ENCODE data around the gene SCARB2.

The SCARB2 gene

GRCh38 chr4:76197031-76197743 lies 16.4 kb downstream of the SCARB2 start:
- no peak for DNase-seq

GRCh38 chr4:76196376-76196775 lies 17.2 kb downstream of the SCARB2 start:
- DNase-seq = no peak

- no peak for DNase-seq
Observed at GRCh38 chr4:76195326-76195725, 18.3 kb downstream of the SCARB2 start.

- DNase-seq = no peak
Observed at GRCh38 chr4:76194325-76194724, 19.3 kb downstream of the SCARB2 start.

- DNase-seq = no peak
Observed at GRCh38 chr4:76192236-76192635, 21.4 kb downstream of the SCARB2 start.

- DNase-seq = no peak
Observed at GRCh38 chr4:76188557-76188956, 25.1 kb downstream of the SCARB2 start.

GRCh38 chr4:76188149-76188548 lies 25.5 kb downstream of the SCARB2 start:
- DNase-seq = no peak

- no peak for DNase-seq
Observed at GRCh38 chr4:76187152-76187551, 26.5 kb downstream of the SCARB2 start.

- no peak for DNase-seq
Observed at GRCh38 chr4:76182463-76182862, 31.2 kb downstream of the SCARB2 start.

- DNase-seq = peak; percentile 75
Observed at GRCh38 chr4:76179398-76180318, 34.0 kb downstream of the SCARB2 start.

- DNase-seq = no peak
Observed at GRCh38 chr4:76178296-76178695, 35.3 kb downstream of the SCARB2 start.

GRCh38 chr4:76177709-76178108 lies 35.9 kb downstream of the SCARB2 start:
- no peak for DNase-seq

- DNase-seq = no peak
Observed at GRCh38 chr4:76175336-76175735, 38.3 kb downstream of the SCARB2 start.

- no peak for DNase-seq
Observed at GRCh38 chr4:76174216-76174615, 39.4 kb downstream of the SCARB2 start.

- no peak for DNase-seq
Observed at GRCh38 chr4:76168688-76169087, 44.9 kb downstream of the SCARB2 start.

- DNase-seq = no peak
Observed at GRCh38 chr4:76166480-76166879, 47.1 kb downstream of the SCARB2 start.

- no peak for DNase-seq
Observed at GRCh38 chr4:76160355-76160754, 53.3 kb downstream of the SCARB2 start.

GRCh38 chr4:76156635-76157034 lies 57.0 kb downstream of the SCARB2 start:
- DNase-seq = peak; percentile 4

- DNase-seq = no peak
Observed at GRCh38 chr4:76155979-76156378, 57.6 kb downstream of the SCARB2 start.

GRCh38 chr4:76153356-76153755 lies 60.3 kb downstream of the SCARB2 start:
- no peak for DNase-seq

- peak; percentile 90 for DNase-seq
Observed at GRCh38 chr4:76148142-76148865, 65.3 kb downstream of the SCARB2 start, which contains the start of gene NUP54. NUP54 (minus strand) TSS chr4:76148397; CDS start chr4:76148374, 23 bp downstream.

- peak; percentile 42 for DNase-seq
Observed at GRCh38 chr4:76147454-76148141, 66.0 kb downstream of the SCARB2 start.

GRCh38 chr4:76144546-76144945 lies 69.1 kb downstream of the SCARB2 start:
- DNase-seq = no peak
